ENCODE results near the gene PTCH1. TPM values are rescaled to one million over a fixed set of nuclear protein-coding genes. Genes with fewer than 3 reads are reported as not detected.

The PTCH1 gene
- total RNA-seq, 1 experiment from 2014 or later, result 7.6 TPM

- intact Hi-C loops (cut with micrococcal nuclease; ENCODE audit: unreplicated experiment), result no loop called here
- TF ChIP-seq, protein P1, sequence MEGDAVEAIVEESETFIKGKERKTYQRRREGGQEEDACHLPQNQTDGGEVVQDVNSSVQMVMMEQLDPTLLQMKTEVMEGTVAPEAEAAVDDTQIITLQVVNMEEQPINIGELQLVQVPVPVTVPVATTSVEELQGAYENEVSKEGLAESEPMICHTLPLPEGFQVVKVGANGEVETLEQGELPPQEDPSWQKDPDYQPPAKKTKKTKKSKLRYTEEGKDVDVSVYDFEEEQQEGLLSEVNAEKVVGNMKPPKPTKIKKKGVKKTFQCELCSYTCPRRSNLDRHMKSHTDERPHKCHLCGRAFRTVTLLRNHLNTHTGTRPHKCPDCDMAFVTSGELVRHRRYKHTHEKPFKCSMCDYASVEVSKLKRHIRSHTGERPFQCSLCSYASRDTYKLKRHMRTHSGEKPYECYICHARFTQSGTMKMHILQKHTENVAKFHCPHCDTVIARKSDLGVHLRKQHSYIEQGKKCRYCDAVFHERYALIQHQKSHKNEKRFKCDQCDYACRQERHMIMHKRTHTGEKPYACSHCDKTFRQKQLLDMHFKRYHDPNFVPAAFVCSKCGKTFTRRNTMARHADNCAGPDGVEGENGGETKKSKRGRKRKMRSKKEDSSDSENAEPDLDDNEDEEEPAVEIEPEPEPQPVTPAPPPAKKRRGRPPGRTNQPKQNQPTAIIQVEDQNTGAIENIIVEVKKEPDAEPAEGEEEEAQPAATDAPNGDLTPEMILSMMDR (IDR thresholded peaks at IDR 0.05; ENCODE audit: unreplicated experiment), result no peak
- Mint-ChIP-seq H3K36me3 (ENCODE audit: insufficient read depth, unreplicated experiment) (peaks cover 4% of the 10 kb centered on the region), H3K27ac (ENCODE audit: unreplicated experiment) (no peak overlapping the region), H3K27me3 (ENCODE audit: unreplicated experiment) (peaks cover 70% of the 10 kb centered on the region), H3K4me1 (ENCODE audit: low read depth, unreplicated experiment) (no peaks in the 10 kb centered on the region), H3K4me3 (ENCODE audit: low read depth, unreplicated experiment) (no peak overlapping the region), H3K9me3 (ENCODE audit: low read depth, unreplicated experiment) (no peaks in the 10 kb centered on the region)
- BruUV-seq (replicated peaks), result no TSS peak
- DNase-seq, result no peak
- CTCF ChIA-PET, result interaction anchor here (0.6 kb wide), 1 partner anchor 258 kb away, joined by 6 read pairs; no protein-coding TSS in a partner anchor
These were observed 6.2 kb upstream of the PTCH1 start for GRCh38 chr9:95522871-95523370.

DNA sequence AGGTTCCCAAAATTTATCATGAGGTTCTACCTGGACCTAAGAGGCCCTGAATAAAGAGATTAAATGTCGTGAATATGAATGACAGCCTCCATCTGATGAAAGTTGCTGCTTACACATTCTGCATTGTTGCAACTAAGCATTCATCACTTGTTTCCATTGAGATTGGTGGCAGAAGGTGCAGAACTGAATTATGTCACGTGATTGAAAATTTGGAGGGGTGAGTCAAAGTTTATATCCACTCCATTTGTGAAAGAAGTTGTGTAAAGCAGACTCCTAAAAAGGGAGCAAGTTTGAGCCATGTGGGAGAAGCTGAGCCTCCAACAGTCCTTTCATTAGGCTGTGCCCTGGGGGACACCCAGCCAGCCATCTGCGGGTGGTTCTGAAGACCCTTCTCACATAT lies 4.9 kb upstream of the PTCH1 start:
- Mint-ChIP-seq H3K4me3 (ENCODE audit: low read depth, unreplicated experiment) (no peak overlapping the region), H3K9me3 (ENCODE audit: low read depth, unreplicated experiment) (no peaks in the 10 kb centered on the region), H3K4me1 (ENCODE audit: low read depth, unreplicated experiment) (no peaks in the 10 kb centered on the region), H3K27me3 (ENCODE audit: unreplicated experiment) (peaks cover 70% of the 10 kb centered on the region), H3K27ac (ENCODE audit: unreplicated experiment) (no peak overlapping the region), H3K36me3 (ENCODE audit: insufficient read depth, unreplicated experiment) (peaks cover 9% of the 10 kb centered on the region)
- CTCF ChIA-PET, result interaction anchor here (0.5 kb wide), 1 partner anchor 16 kb away, joined by 3 read pairs; no protein-coding TSS in a partner anchor
- DNase-seq, result no peak
- BruUV-seq (replicated peaks), result no TSS peak
- TF ChIP-seq, protein P1 (IDR thresholded peaks at IDR 0.05; ENCODE audit: unreplicated experiment), result no peak
- intact Hi-C loops (cut with micrococcal nuclease; ENCODE audit: unreplicated experiment), result no loop called here

DNA sequence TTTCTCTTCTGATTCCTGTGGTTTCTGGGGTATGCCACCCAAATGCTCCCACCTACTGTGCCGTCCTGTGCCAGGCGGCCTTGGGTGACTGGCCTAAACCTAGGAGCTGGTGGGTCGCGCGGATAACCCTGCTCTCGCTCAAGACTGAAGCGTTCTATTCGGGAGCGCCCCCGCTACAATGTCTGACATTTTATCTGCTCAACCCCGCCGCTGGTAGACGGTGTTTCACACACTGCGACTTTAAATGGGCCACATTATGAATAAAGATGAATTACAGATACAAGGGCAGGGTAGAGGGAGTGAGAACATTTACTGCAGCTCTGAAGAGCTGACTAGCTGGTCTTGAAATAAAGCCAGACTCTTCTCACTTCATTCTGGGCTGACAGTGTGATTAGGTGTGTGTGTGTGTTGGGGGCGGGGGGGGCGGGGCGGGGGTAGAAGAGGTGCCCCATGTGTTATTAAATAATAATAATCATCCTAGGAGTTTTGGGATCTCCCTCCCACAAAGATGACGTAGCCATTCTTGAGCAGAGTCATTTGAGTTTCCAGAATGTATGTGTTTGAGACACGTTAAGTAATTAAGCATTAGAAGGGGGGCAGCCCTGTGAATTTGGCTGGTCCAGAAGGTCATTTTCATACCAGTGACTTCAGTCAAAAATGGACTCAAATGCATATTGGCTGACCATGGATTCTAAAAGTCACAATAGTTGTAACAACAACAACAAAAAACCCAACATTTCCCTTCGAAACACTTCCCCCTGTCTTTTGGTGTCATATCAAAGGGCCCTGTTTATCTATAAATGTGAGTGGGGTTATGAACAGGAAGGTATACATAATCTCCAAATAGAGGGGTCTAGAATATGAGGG lies 1.0 kb upstream of the PTCH1 start:
- Mint-ChIP-seq H3K9me3 (ENCODE audit: low read depth, unreplicated experiment) (no peaks in the 10 kb centered on the region), H3K27me3 (ENCODE audit: unreplicated experiment) (peaks cover 61% of the 10 kb centered on the region), H3K27ac (ENCODE audit: unreplicated experiment) (no peak overlapping the region), H3K4me1 (ENCODE audit: low read depth, unreplicated experiment) (peaks cover 5% of the 10 kb centered on the region), H3K36me3 (ENCODE audit: insufficient read depth, unreplicated experiment) (peaks cover 14% of the 10 kb centered on the region), H3K4me3 (ENCODE audit: low read depth, unreplicated experiment) (peak overlapping the region; percentile 76)
- intact Hi-C loops (cut with micrococcal nuclease; ENCODE audit: unreplicated experiment), result no loop called here
- no TSS peak for BruUV-seq (replicated peaks)
- TF ChIP-seq, protein P1 (IDR thresholded peaks at IDR 0.05; ENCODE audit: unreplicated experiment), result no peak
- CTCF ChIA-PET, result no interaction called here
- DNase-seq, result no peak

- Mint-ChIP-seq H3K4me3 (ENCODE audit: low read depth, unreplicated experiment) (peak overlapping the region; percentile 76), H3K4me1 (ENCODE audit: low read depth, unreplicated experiment) (peaks cover 9% of the 10 kb centered on the region), H3K27ac (ENCODE audit: unreplicated experiment) (peak overlapping the region; percentile 14), H3K9me3 (ENCODE audit: low read depth, unreplicated experiment) (no peaks in the 10 kb centered on the region), H3K36me3 (ENCODE audit: insufficient read depth, unreplicated experiment) (peaks cover 20% of the 10 kb centered on the region), H3K27me3 (ENCODE audit: unreplicated experiment) (peaks cover 55% of the 10 kb centered on the region)
- no TSS peak for BruUV-seq (replicated peaks)
- CTCF ChIA-PET, result no interaction called here
- TF ChIP-seq, protein P1 (IDR thresholded peaks at IDR 0.05; ENCODE audit: unreplicated experiment), result no peak
- intact Hi-C loops (cut with micrococcal nuclease; ENCODE audit: unreplicated experiment), result no loop called here
- DNase-seq, result no peak
These were observed 494 bp downstream of the PTCH1 start for GRCh38 chr9:95516221-95516733.
